ENCODE data around the gene HDAC7.

HDAC7 gene

GRCh38 chr12:47797441-47797840 lies 22.3 kb downstream of the HDAC7 start:
- peaks cover 35% of the 10 kb centered on the region for H3K36me3 ChIP-seq (ENCODE audit: insufficient read depth, low read length)
- H3K27me3 ChIP-seq (ENCODE audit: insufficient read depth, low read length): no peaks in the 10 kb centered on the region
- H2AFZ ChIP-seq (ENCODE audit: low read depth, low read length): no peak overlapping the region
- no peak overlapping the region for H3K4me3 ChIP-seq (ENCODE audit: low read length)
- no peaks in the 10 kb centered on the region for H3K4me1 ChIP-seq (ENCODE audit: insufficient read depth, low read length)
- no peaks in the 10 kb centered on the region for H3K9me3 ChIP-seq (ENCODE audit: low read length)

- H2AFZ ChIP-seq (ENCODE audit: low read depth, low read length): no peak overlapping the region
- no peak overlapping the region for H3K4me3 ChIP-seq (ENCODE audit: low read length)
- H3K9me3 ChIP-seq (ENCODE audit: low read length): no peaks in the 10 kb centered on the region
- H3K4me1 ChIP-seq (ENCODE audit: insufficient read depth, low read length): no peaks in the 10 kb centered on the region
- peaks cover 44% of the 10 kb centered on the region for H3K36me3 ChIP-seq (ENCODE audit: insufficient read depth, low read length)
- H3K27me3 ChIP-seq (ENCODE audit: insufficient read depth, low read length): no peaks in the 10 kb centered on the region
Measured at GRCh38 chr12:47795814-47796411, 23.8 kb downstream of the HDAC7 start.

- Histone ChIP-seq H3K36me3 (ENCODE audit: insufficient read depth, low read length) (peaks cover 50% of the 10 kb centered on the region), H3K4me3 (ENCODE audit: low read length) (no peak overlapping the region), H3K9me3 (ENCODE audit: low read length) (no peaks in the 10 kb centered on the region), H3K4me1 (ENCODE audit: insufficient read depth, low read length) (no peaks in the 10 kb centered on the region), H2AFZ (ENCODE audit: low read depth, low read length) (no peak overlapping the region), H3K27me3 (ENCODE audit: insufficient read depth, low read length) (no peaks in the 10 kb centered on the region)
Measured at GRCh38 chr12:47795121-47795813, 24.4 kb downstream of the HDAC7 start.

- Histone ChIP-seq H3K9me3 (ENCODE audit: low read length) (no peaks in the 10 kb centered on the region), H3K4me1 (ENCODE audit: insufficient read depth, low read length) (no peaks in the 10 kb centered on the region), H3K4me3 (ENCODE audit: low read length) (no peak overlapping the region), H2AFZ (ENCODE audit: low read depth, low read length) (no peak overlapping the region), H3K27me3 (ENCODE audit: insufficient read depth, low read length) (no peaks in the 10 kb centered on the region), H3K36me3 (ENCODE audit: insufficient read depth, low read length) (peaks cover 55% of the 10 kb centered on the region)
Measured at GRCh38 chr12:47794679-47795078, 25.0 kb downstream of the HDAC7 start.

DNA sequence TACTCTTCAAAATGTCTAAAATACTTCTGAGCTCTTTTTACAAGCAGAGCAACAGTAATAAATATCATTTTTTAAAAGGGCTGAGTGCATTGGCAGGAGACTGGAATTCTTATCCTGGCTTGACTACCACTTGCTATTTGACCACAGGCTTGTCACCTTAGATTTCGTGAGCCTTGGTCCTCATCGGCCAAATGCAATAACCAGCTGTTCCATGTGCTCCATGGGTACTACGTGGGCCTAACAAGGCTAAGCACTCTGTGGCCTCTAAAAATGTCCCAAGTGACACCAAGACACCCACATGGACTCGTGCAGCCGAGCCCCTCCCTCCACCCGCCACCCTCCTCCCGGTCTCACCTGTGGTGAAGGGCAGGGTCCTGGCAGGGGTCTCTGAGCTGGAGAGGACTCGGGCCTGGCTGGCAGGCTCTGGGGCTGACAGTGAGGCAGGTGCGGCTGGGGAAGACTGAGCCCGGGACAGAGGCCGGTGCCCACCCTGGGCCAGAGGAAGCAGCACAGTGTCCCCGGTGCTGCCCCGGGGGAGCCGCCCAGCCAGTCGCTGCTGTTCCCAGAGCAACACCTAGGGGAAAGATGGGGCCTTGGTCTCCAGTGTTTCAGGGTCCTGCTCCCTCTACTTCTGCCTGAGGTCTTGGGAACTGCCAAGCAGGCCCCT lies 26.6 kb downstream of the HDAC7 start:
- Histone ChIP-seq H3K36me3 (ENCODE audit: insufficient read depth, low read length) (peaks cover 68% of the 10 kb centered on the region), H3K4me3 (ENCODE audit: low read length) (no peak overlapping the region), H3K9me3 (ENCODE audit: low read length) (no peaks in the 10 kb centered on the region), H3K4me1 (ENCODE audit: insufficient read depth, low read length) (no peaks in the 10 kb centered on the region), H3K27me3 (ENCODE audit: insufficient read depth, low read length) (no peaks in the 10 kb centered on the region), H2AFZ (ENCODE audit: low read depth, low read length) (no peak overlapping the region)

DNA sequence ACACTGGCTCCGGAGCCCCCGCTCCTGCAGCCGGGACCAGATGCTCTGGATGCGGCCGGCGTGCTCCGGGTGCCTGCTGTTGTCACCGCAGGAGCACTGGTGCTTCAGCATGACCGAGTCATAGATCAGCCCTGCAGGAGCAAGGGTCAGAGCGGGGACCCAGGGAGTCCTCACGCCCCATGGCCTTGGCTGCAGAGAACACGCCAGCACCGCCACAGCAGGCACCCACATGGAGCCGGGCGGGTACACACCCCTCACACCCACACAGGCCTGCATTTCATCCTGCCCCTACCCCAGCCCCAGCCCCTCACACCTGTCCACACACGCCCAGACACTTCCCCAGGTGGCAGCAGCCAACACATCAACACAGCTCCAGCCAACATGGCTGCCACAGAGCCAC lies 27.8 kb downstream of the HDAC7 start:
- Histone ChIP-seq H3K4me1 (ENCODE audit: insufficient read depth, low read length) (no peaks in the 10 kb centered on the region), H3K4me3 (ENCODE audit: low read length) (no peak overlapping the region), H3K27me3 (ENCODE audit: insufficient read depth, low read length) (no peaks in the 10 kb centered on the region), H2AFZ (ENCODE audit: low read depth, low read length) (no peak overlapping the region), H3K36me3 (ENCODE audit: insufficient read depth, low read length) (peaks cover 79% of the 10 kb centered on the region), H3K9me3 (ENCODE audit: low read length) (no peaks in the 10 kb centered on the region)

GRCh38 chr12:47791351-47791746 lies 28.4 kb downstream of the HDAC7 start:
- no peak overlapping the region for H2AFZ ChIP-seq (ENCODE audit: low read depth, low read length)
- H3K4me1 ChIP-seq (ENCODE audit: insufficient read depth, low read length): no peaks in the 10 kb centered on the region
- peaks cover 80% of the 10 kb centered on the region for H3K36me3 ChIP-seq (ENCODE audit: insufficient read depth, low read length)
- no peak overlapping the region for H3K4me3 ChIP-seq (ENCODE audit: low read length)
- no peaks in the 10 kb centered on the region for H3K27me3 ChIP-seq (ENCODE audit: insufficient read depth, low read length)
- no peaks in the 10 kb centered on the region for H3K9me3 ChIP-seq (ENCODE audit: low read length)

GRCh38 chr12:47790676-47791350 lies 28.9 kb downstream of the HDAC7 start:
- Histone ChIP-seq H3K4me3 (ENCODE audit: low read length) (no peak overlapping the region), H3K36me3 (ENCODE audit: insufficient read depth, low read length) (peaks cover 81% of the 10 kb centered on the region), H3K9me3 (ENCODE audit: low read length) (no peaks in the 10 kb centered on the region), H2AFZ (ENCODE audit: low read depth, low read length) (no peak overlapping the region), H3K27me3 (ENCODE audit: insufficient read depth, low read length) (no peaks in the 10 kb centered on the region), H3K4me1 (ENCODE audit: insufficient read depth, low read length) (no peaks in the 10 kb centered on the region)

- Histone ChIP-seq H2AFZ (ENCODE audit: low read depth, low read length) (no peak overlapping the region), H3K4me3 (ENCODE audit: low read length) (no peak overlapping the region), H3K4me1 (ENCODE audit: insufficient read depth, low read length) (no peaks in the 10 kb centered on the region), H3K9me3 (ENCODE audit: low read length) (no peaks in the 10 kb centered on the region), H3K27me3 (ENCODE audit: insufficient read depth, low read length) (no peaks in the 10 kb centered on the region), H3K36me3 (ENCODE audit: insufficient read depth, low read length) (peaks cover 85% of the 10 kb centered on the region)
Measured at GRCh38 chr12:47789712-47790489, 29.8 kb downstream of the HDAC7 start.

DNA sequence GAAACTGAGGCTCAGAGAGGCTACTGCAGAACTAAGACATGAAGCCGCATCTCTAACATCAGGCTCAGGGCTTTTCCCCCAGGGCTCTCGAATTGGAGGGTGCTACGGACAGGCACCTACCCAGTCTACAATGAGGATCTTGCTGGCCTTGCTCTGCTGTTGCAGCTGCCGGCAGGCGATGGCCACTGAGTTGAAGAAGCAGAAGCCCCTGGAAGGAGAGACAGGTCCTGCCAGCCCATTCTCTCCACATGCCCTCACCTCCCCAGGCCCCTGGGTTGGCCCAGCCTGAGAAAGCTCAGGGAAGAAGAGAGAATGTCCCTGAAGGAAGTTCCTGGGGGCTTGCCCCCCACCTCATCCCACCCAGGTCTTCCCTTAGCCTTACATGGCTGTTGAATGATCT lies 30.6 kb downstream of the HDAC7 start:
- Histone ChIP-seq H3K36me3 (ENCODE audit: insufficient read depth, low read length) (peaks cover 85% of the 10 kb centered on the region), H3K4me1 (ENCODE audit: insufficient read depth, low read length) (no peaks in the 10 kb centered on the region), H3K4me3 (ENCODE audit: low read length) (no peak overlapping the region), H2AFZ (ENCODE audit: low read depth, low read length) (no peak overlapping the region), H3K27me3 (ENCODE audit: insufficient read depth, low read length) (no peaks in the 10 kb centered on the region), H3K9me3 (ENCODE audit: low read length) (no peaks in the 10 kb centered on the region)

- Histone ChIP-seq H2AFZ (ENCODE audit: low read depth, low read length) (no peak overlapping the region), H3K36me3 (ENCODE audit: insufficient read depth, low read length) (peaks cover 88% of the 10 kb centered on the region), H3K4me1 (ENCODE audit: insufficient read depth, low read length) (no peaks in the 10 kb centered on the region), H3K4me3 (ENCODE audit: low read length) (no peak overlapping the region), H3K9me3 (ENCODE audit: low read length) (no peaks in the 10 kb centered on the region), H3K27me3 (ENCODE audit: insufficient read depth, low read length) (no peaks in the 10 kb centered on the region)
Measured at GRCh38 chr12:47787596-47788319, 31.9 kb downstream of the HDAC7 start.

DNA sequence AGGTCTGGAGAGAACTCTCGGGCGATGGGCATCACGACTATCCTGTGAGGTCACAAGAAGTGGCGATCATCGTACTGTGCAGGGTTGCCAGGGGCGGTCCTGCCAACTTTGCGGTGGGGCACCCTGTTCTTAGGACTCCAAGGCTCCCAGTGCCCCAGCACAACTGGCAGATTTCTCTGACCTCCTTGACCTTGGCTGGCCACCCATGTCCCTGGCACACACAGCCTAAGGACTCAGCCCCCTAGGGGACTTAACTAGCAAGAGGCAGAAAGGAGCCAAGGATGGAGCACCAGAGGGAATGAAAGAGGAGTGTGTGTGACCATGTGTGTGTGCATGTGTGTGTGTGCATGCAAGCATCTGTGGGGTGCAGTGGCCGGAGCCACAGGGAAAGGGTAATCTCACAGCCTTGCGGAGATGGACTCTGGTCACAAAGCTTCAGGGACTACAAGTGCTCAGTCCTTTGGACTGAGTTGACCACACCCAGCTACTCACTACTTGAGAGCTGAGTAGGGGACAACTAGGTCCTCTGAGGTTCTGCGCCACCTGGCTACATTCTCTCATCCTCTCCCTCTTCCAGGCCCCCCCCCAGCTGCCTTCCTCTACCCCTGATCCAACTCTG lies 32.9 kb downstream of the HDAC7 start:
- peaks cover 94% of the 10 kb centered on the region for H3K36me3 ChIP-seq (ENCODE audit: insufficient read depth, low read length)
- no peaks in the 10 kb centered on the region for H3K4me1 ChIP-seq (ENCODE audit: insufficient read depth, low read length)
- H3K9me3 ChIP-seq (ENCODE audit: low read length): no peaks in the 10 kb centered on the region
- H2AFZ ChIP-seq (ENCODE audit: low read depth, low read length): no peak overlapping the region
- no peak overlapping the region for H3K4me3 ChIP-seq (ENCODE audit: low read length)
- H3K27me3 ChIP-seq (ENCODE audit: insufficient read depth, low read length): no peaks in the 10 kb centered on the region

Data from neuron (in vitro differentiated cells).